Ishikawa (cell line): ENCODE results near the gene GRIN2A.

Source experiments
- CEBPB ChIP-seq: IDR thresholded peaks from 2 replicates; pipeline ENCODE4 v1.6.1; 2012
- CREB1 ChIP-seq: IDR thresholded peaks from 2 replicates; pipeline ENCODE4 v1.6.1; 2012; ENCODE audit warnings: low read depth
- EGR1 ChIP-seq: IDR thresholded peaks from 2 replicates; pipeline ENCODE4 v1.6.1; 2012
- EP300 ChIP-seq: IDR thresholded peaks from 2 replicates; pipeline ENCODE4 v1.6.1; 2012; ENCODE audit warnings: borderline replicate concordance
- FOXM1 ChIP-seq: IDR thresholded peaks from 2 replicates; pipeline ENCODE4 v1.6.1; 2012; ENCODE audit warnings: low read depth, borderline replicate concordance
- MAX ChIP-seq: IDR thresholded peaks from 2 replicates; pipeline ENCODE4 v1.6.1; 2012
- NFIC ChIP-seq: IDR thresholded peaks from 2 replicates; pipeline ENCODE4 v1.6.1; 2012
- RAD21 ChIP-seq: IDR thresholded peaks from 2 replicates; pipeline ENCODE4 v1.6.1; 2012; ENCODE audit warnings: low read depth
- REST ChIP-seq: IDR thresholded peaks from 2 replicates; pipeline ENCODE4 v1.6.1; 2012; ENCODE audit warnings: low read depth, mild to moderate bottlenecking
- TAF1 ChIP-seq: IDR thresholded peaks from 2 replicates; pipeline ENCODE4 v1.6.1; 2012; ENCODE audit warnings: low read depth, mild to moderate bottlenecking
- TCF12 ChIP-seq: IDR thresholded peaks from 2 replicates; pipeline ENCODE4 v1.6.1; 2012; ENCODE audit warnings: low read depth
- TEAD4 ChIP-seq: IDR thresholded peaks from 2 replicates; pipeline ENCODE4 v1.6.1; 2012
- USF1 ChIP-seq: IDR thresholded peaks from 2 replicates; pipeline ENCODE4 v1.6.1; 2012
- YY1 ChIP-seq: IDR thresholded peaks from 2 replicates; pipeline ENCODE4 v1.6.1; 2012; ENCODE audit warnings: low read depth
- ZBTB7A ChIP-seq: IDR thresholded peaks from 2 replicates; pipeline ENCODE4 v1.6.1; 2012; ENCODE audit warnings: low read depth

Gene GRIN2A

GRCh38 chr16:9885876-9886275 is 296.4 kb downstream of the GRIN2A start:
- TF ChIP-seq ZBTB7A (no peak), CEBPB (no peak), FOXM1 (no peak), TEAD4 (no peak), RAD21 (no peak)

- no peak for TF ChIP-seq NFIC
- TF ChIP-seq RAD21 = no peak
- no peak for TF ChIP-seq TCF12
- TF ChIP-seq ZBTB7A = no peak
Measured at GRCh38 chr16:9885467-9885866, 296.8 kb downstream of the GRIN2A start.

GRCh38 chr16:9874219-9874618 is 308.0 kb downstream of the GRIN2A start:
- TF ChIP-seq MAX (no peak), EGR1 (no peak), USF1 (no peak), NFIC (no peak), EP300 (no peak), CEBPB (no peak), ZBTB7A (no peak), YY1 (no peak), TAF1 (no peak), REST (no peak), TCF12 (no peak), TEAD4 (no peak)

- TF ChIP-seq ZBTB7A (no peak), TCF12 (no peak), REST (no peak), FOXM1 (no peak), EP300 (no peak), RAD21 (no peak), NFIC (no peak), YY1 (no peak), TEAD4 (no peak), USF1 (no peak), TAF1 (no peak), CEBPB (no peak), CREB1 (no peak), MAX (no peak)
Measured at GRCh38 chr16:9870962-9871361, 311.3 kb downstream of the GRIN2A start.

- TF ChIP-seq TCF12 = no peak
- TF ChIP-seq CEBPB = no peak
Measured at GRCh38 chr16:9869776-9870175, 312.5 kb downstream of the GRIN2A start.

- TF ChIP-seq RAD21 = no peak
Measured at GRCh38 chr16:9868606-9869149, 313.6 kb downstream of the GRIN2A start.

GRCh38 chr16:9867176-9867575 is 315.1 kb downstream of the GRIN2A start:
- TF ChIP-seq RAD21 (no peak), EGR1 (no peak), USF1 (no peak), ZBTB7A (no peak), REST (no peak), CREB1 (no peak), NFIC (no peak), EP300 (no peak), MAX (no peak), TEAD4 (no peak), CEBPB (no peak), TAF1 (no peak), YY1 (no peak), FOXM1 (no peak), TCF12 (no peak)
